Suprapubic skin (tissue), 4 donors: ENCODE measurements around the gene NAGLU.

ENCODE experiments used
- CTCF ChIP-seq, 2 donors: fragments of 200-600 bp in 1 of 2; fragments of 450-650 bp in 1 of 2; sonication (generic) in 1 of 2; IDR thresholded peaks; one replicate each; pipeline ENCODE4 v1.5.1; 2016 to 2019; ENCODE audit warnings: antibody characterized with exemption in 2 of 2, mild to moderate bottlenecking in 1 of 2, moderate library complexity in 1 of 2
- POLR2A ChIP-seq, 2 donors: fragments of 450-650 bp; IDR thresholded peaks; one replicate each; pipeline ENCODE4 v1.6.1; 2017; ENCODE audit warnings: antibody characterized with exemption in 2 of 2, mild to moderate bottlenecking in 2 of 2, moderate library complexity in 2 of 2
- POLR2AphosphoS5 ChIP-seq, 3 donors: sonication (generic); formaldehyde crosslinking; IDR thresholded peaks; one replicate each; pipeline ENCODE4 v1.6.1; 2017; ENCODE audit warnings: antibody characterized with exemption in 3 of 3

- TF ChIP-seq CTCF (IDR thresholded peaks at IDR 0.05) (no peak), POLR2A (IDR thresholded peaks at IDR 0.05) (no peak), POLR2AphosphoS5 (IDR thresholded peaks at IDR 0.05) (no peak)
Observed at GRCh38 chr17:42509841-42510240, 26.2 kb upstream of the NAGLU start.
